DMS153 (cell line): Measurements from ENCODE around the gene RTL10.
A peak's percentile ranks its signal among the peaks of the same experiment; 100 is the strongest.

ENCODE experiments used
- DNase-seq: peaks from one replicate; lab custom pipeline; 2025; lab: John Stamatoyannopoulos, UW

RTL10 gene, protein sequence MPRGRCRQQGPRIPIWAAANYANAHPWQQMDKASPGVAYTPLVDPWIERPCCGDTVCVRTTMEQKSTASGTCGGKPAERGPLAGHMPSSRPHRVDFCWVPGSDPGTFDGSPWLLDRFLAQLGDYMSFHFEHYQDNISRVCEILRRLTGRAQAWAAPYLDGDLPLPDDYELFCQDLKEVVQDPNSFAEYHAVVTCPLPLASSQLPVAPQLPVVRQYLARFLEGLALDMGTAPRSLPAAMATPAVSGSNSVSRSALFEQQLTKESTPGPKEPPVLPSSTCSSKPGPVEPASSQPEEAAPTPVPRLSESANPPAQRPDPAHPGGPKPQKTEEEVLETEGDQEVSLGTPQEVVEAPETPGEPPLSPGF

DNA sequence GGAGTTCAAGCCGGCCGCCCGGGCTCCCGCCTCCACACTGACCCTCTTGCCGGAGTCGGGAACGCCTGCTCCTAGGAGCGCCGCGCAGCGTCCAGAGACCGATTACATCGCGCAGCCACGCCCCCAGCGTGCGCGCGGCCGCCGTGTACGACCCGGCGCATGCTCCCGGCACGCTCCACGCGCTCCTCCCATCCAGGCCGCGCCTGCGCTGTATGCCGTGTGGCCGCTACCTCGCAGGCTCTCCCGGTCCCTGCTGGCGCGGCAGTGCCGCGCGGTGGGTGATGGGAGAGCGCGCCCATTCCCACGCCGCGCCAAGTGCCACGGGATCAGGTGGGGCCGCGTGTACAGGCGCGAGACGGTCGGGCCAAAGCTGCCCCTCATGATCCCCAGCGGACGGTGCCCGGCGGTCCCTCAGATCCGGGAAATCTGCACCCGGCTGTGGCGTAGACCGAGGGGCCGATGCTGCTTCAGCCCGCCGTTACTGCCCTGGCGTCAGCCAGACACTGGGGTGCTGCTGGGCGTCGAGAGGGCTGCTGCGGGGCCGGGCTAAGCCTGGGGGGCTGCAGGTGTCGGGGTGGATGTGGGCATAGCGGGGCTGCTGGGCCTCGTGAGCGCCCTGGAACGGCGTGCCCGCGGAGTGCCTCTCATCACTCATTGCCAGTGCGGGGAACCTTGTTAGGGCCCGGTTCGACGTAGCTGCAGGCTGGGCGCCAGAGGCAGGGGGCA lies at the start of gene RTL10, which contains the start of gene GNB1L:
TSS of gene RTL10 (minus strand) at position 97 of the 726 bp plus-strand sequence. CDS start 2,613 bp downstream, outside the sequence.
TSS of gene GNB1L (minus strand) at position 97 of the 726 bp plus-strand sequence. CDS start 33,519 bp downstream, outside the sequence.
- peak; percentile 93 for DNase-seq

DNA sequence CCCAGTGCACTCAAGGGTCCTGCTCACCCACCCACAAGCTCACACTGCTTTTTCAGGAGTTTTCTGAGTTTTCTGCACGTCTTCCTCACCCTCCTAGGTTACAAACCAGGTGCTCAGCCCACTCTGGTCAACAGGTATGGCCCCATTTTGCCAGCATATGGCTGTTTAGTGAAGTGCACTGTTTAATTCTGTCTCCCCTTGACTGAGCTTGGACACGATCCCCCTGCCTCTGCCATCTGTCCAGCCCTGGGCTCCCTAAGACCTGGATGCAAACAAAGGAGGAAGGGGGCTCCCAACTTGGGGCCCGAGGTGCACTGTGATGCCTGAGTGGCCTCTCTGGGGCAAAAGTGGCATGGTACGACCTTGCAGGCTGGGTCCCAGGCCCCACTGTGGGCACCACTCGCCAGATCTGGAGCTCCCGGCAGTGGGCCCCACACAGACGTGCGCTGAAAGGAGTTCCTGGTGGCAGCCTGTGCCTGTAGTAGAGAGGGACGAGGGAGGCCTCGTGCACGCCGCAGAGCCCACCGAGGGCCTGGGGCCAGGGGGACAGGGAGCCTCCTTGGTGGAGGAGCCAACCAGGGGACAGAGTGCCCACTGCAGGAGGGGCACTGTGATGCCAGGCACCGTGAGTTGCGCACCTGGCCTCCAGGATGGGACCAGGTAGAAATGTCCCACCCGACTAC lies 49.6 kb upstream of the RTL10 start:
- no peak for DNase-seq

DNA sequence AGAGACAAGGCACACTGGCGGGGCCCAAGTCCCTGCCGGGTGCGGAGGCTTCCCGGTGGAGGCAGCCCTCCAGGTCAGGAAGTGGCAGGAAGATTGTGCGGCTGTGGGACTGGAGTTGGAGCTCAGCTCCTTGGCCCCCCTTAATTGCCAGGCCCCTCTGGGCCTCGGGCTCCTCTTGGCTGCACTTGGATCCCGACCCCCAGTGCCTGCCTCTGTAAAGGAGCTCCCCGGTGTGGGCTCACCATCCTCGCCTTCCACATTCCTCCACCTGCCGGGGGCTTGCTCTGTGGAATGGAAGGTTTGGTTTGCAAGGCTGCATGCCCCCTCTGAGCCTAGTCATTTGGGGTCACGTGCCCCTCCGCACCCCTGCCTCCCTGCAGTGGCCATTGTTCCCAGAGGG lies 48.8 kb upstream of the RTL10 start:
- DNase-seq, result no peak

DNA sequence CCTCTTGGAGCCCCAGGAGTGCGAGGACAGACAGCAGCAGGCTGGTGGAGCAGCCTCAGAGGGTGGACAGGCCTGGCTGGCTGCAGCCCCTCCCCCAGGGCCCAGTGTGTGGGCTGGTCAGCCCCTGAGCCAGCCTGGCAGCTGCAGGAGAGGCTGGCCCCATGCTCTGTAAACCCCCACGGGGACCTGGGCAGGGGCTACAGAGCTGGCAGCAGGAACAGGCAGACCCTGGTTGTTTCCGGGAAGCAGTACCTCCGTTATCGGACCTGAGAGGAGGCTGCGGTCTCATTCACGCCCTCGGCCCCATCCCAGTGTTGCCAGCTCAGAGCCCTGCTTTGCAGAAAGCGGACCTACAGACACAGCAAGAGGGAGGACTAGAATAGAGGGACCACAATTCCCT lies 48.4 kb upstream of the RTL10 start:
- no peak for DNase-seq

DNA sequence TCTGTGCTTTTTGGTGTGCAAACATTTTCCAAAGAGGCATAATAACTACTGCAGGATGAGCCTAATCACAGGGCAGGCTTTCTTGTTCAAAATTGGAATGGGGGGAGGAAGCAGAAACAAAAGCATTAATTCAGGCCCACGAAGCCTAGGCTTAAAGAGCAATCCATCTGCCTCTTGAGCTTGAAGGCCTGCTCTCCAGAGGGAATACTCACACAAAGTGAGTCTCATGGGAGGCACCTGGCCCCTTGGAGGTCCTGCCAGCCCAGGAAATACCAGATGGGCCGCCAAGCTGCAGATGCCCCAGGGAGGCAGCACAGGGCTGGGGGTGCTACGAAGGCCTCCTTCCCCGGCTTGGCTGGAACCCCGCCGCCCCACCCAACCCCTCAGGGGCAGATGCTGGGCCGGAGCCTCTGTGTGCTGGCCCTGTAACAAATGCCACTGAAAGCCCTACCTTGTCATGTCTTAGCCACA lies 47.6 kb upstream of the RTL10 start:
- peak; percentile 84 for DNase-seq

DNA sequence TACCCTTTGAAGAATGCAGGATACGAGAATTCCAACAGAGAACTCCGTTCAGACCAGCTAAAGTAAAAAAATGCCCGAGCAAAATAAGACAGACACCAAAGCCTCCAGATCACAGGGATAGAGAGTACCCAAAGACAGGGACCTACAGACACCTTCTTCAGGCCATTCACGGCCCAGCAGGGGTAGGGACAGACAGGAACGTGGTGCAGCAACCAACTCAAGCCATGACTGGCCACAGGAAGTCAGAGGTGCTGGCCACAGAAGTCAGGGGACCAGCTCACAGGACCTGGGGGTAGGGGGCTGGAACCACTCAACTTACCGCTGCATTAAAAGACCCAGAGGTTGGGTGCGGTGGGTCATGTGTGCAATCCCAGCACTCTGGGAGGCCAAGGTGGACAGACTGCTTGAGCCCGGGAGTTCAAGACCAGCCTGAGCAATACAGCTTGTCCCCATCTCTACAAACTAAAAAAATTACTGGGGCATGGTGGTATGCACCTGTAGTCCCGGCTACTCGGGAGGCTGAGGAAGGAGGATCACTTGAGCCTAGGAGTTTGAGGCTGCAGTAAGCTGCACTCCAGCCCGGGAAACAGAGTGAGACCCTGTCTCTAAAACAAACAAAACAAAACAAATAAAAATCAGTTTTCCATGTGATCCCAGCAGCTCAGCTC lies 47.0 kb upstream of the RTL10 start:
- DNase-seq, result no peak

DNA sequence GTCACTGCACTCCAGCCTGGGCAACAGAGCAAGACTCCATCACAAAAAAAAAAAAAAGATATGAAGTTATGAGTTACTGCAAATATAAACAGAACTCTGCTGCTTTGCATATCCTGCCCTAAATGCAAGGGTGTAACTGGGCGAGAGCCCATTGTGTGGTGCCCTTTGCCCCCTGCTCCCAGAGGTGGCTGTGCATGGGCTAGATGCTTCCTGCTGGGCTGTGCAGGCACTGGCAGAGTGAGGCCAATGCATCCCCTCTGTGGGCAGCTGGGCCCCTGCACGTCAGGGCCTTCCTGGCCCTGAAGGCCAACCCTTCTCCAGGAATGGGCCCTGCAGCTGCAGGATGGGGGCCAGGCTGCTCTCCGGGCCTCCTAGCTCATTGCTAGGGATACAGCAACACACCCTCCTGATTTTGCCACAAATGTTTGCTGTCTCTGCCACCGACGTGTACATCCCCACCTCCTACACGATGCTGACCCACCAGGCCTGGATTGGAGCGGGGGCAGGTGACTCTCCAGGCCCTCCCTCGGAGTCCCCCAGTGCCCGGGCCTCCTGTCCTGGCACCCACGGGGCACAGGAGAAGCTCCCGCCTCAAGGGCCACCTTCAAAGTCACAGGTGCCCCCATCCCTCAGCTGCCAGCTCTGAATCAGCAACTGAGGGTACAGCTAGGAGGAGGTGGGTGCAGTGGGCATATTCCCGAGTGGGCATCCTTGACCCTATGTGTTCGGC lies 46.2 kb upstream of the RTL10 start:
- DNase-seq, result no peak

DNA sequence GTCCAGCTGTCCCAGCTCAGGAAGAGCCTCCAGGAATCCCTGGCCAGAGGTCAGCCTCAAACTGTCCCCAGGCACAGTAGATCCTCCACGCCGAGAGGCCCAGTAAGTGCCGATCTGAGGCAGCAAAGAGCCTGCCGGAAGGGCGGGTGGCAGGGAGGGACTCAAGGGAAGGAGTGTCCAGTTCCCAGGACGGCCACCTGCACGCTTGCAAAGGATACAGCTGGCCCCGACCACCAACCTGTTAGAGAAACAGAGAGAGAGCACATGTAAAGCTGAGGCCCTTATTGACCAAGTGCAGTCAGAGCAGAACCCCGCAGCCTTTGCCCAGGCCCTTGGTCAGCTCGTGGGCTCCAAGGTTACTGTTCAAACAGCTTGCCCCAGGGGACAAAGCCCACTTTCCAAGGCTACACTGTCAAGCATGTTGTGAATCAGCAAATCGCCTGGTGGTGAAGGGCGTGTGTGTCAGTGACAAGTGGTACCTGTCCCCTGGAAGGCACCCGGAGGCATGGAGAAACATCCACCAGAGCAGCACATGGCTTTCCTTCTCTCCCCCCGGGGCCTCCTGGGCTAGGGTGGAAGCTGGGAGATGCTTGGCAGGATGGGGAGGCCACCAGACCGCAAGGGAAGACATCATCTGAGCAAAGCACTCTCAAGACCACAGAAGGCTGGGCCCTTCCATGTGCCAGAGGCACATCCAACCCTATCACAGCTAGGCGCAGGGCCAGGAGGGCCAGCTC lies 44.3 kb upstream of the RTL10 start:
- no peak for DNase-seq

DNA sequence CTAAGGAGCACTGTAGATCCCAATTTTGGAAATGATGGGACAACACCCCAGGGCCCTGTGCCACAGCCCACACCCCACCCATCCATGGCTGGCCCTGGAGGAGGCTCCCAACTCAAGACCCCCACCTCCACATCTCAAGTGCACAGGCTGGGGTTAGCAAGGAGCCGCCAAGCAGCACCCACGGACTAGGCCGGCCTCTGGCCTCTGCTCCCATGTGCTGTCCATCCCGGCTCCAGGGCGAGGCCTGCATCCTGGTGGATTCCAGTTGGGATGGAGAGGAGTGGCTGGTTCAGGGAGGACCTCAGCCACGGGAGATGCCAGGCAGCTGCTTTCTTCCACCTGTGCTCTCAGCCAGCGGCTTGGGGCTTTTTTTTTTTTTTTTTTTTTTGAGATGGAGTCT lies 43.5 kb upstream of the RTL10 start:
- no peak for DNase-seq

DNA sequence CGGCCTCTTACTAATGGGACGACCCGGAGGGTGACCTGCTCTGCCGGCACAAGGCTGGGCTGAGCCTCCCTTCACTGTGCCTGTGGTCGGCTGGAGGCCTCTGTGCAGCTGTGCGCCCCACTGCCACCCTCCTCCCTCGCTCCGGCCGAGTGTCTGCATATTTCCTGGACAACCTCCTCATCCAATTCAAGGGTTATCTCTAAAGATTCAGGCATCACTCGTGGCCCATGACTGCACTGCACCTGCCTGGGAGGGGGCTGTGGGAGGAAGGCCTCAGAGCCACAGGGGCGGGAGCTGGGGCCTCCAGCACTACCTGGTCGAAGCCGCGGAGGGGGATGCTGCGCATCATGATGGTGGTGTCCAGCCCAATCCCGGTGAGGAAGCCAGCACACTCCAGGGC lies 43.1 kb upstream of the RTL10 start:
- DNase-seq, result no peak

DNA sequence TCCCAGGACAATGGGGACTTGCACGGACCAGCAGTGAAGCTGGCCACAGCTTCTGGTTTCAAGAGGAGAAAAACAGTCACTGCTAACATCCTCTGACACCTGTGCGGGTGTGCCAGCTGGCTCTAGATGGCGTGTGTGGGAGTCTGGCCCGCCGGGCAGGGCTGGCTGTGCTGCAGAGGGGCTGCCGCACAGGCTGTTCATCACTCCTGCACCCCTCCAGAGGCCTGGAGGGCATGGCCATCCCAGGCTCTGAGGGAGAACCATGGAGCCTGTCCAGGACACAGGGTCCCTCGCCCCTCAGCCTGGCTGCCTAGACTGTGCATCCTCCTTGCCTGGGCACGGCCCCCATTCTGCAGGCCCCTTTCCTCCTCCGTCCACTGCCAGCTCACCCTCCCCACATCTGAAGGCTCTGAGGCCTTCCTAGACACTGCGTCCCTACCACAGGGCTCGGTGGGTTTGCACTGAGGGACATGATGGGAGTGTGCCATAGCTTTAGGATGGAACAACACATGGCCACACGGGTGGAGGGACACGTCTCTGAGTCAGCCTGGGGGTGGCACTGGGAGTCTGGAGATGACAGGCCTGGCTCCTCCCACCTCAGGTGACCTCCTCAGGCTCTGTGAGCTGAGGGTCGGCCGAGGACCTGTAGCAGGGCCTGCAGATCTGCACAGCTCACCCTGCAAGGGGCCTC lies 42.1 kb upstream of the RTL10 start:
- no peak for DNase-seq

DNA sequence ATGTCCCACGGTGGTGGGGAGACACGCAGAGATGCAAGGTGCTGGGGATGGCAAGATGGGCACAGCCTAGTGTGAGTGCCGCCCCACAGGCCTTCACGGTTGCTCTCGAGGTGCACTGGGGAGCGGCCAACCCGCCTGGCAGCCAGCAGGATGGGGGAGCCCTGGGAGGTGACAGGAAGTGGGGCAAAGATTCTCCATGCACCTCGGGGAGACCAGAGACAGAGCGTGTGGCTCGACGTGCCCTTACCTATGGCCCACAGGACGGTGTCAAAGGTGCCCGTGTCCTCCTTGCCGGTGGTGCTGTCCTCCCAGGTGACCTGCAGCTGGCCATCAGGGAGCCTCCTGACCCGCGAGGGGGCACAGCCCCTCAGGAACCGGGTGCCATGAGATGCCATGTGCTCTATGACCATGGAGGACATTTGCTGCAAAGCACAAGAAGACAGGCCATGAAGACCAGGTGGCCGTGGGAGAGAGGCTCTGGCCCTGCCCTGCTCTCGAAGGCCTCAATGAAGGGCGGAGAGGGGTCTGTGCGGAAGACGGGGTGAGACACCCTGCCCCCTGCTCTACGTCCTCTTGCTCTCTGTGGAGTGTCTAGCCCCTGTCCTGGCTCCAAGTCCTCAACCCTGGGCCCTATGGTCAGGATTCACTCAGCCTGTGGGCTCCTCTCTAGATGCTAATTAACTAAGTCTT lies 40.6 kb upstream of the RTL10 start:
- no peak for DNase-seq

DNA sequence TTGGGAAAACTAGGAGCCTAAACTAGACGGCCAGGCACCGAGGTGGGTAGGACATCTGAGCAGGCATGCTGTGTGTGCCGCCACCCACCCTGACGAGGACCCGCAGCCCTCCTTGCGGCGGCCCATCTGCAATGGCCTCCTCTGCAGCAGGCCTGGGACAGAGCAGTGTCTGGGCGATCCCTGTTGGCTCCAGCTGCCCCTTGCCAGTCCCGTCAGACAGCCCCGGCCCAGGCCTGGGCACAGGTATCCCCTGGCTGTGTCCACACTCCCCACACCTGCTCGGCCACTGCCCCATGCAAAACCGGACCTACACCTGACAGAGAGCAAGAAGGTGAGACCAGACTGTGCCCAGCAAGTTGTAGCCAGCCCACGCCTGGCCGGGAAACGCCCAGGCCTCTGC lies 38.7 kb upstream of the RTL10 start:
- DNase-seq, result no peak

DNA sequence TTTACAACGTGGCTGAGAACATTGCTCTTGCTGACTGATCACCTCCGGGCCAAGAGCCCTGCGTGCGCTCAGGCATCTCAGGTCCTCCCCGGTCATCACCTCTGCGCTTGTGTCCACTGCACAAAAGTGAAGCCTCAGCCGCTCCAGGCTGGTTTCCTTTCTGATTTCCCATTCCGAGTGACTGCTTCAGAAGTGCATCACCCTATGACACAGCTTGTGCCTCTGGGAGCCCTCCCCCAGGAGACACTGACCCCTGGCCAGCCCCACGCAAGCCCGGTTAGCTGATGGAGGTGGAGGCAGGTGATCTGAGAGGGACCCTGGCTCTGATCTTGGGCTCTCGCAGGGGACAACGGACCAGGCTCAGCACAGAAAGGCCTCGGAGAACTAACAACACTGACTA lies 38.3 kb upstream of the RTL10 start:
- DNase-seq, result no peak

DNA sequence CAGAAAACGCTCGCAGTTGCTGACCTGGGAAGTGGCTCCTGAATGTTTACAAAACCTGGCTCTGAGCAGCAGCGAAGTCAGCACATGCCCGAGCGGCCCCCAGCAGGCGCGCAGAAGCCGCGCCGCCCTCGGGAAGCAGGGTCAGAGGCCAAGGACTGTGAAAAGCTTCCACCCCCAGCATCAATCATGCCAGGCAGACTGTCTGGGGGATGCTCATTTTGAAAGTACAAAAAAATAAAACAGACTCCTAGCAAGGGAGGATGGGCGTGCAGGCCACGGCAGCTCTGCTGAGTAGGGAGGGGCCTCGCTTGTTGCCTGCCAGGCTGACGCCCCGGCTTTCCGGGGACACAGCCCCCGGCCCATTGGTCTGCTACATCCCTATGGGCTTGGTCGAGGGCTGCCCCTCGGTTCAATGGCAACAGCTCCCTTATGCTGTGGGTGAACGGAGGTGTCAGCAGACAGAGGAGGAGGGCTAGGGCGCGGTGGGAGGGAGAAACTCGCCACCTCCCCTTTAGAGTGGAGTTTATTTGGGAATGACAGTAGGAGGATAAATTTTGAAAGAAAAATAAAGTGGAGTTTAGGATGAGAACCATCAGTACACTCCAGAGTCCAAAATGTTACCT lies 37.7 kb upstream of the RTL10 start:
- no peak for DNase-seq

DNA sequence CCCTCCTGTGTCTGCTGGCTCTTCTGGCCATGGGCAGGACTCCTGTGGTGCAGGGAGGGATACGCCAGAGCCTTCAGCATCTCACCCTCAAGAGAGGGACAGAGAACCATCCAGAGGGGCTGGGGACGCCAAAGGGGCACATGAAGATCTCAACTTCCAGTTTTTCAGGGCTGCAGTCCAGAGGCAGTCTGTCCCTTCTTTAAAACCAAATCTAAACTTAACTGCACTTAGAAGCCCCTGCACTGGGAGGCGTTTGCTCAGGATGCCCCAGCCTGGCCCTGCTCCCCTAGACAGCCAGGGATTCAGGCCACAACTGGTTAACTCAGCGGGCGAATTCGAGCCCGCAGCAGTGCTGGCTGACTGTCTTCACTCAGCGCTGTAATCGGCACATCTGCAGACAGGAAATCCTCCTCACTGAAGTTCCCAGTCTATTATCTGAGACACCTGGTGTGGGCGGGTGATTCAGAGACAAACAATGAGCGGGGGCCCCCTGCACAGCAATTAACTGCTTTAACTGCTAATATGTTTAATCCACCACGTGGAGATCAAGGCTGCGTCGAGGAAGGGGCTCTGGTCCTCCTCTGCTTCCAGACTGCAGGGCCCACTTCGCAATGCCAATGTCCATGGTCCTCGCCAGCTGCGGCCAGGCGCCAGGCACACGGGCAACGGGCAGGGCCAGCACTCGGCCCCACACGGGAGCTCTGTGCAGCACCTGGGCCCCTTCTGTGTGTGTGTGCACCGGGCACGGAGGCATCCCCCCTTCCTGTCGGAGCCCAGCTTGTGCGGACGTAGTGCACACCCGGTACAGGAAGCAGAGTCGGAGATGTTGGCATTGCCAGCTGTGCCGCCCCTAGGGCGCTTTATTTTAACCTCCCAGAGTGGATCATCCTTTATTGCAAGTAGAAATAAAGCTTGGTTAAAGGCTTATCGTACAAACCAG lies 36.9 kb upstream of the RTL10 start:
- peak; percentile 57 for DNase-seq

DNA sequence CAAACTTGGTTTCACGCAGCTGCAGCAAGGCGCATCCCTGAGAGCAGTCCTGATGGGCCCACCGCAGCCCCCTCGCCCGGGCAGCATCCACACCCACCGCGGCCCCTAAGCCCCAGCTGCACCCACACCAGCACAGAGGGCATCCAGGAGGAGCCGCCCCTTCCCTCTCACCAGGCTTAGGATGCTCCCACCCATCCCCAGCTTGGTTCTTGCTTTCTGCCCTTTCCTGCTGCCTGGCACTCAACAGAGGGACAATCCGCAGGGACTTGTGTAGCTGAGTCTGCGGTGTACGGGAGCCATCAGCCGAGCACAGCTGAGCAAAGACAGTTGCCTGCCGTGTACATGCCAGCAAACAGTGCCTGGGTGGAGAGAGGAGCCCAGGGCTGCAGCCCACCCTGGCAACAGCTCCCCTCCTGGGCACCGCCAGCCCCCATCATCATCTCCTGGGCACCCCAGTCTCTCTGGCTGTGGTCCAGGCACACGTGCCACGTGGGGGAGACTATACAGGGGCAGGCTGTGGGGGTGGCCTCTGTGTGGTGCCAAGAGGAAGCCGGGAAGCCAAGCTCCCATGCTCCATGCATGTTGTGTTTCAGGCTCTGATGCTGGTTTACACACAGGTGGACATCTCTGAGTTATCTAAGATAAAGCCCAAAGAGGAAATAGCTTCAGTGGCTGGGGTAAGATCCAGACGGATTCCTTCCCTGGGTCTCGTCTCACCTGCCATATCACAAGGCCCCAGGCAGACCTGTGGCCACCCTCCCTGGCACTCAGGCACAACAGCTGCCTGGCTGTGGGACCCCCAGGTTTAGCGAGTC lies 36.0 kb upstream of the RTL10 start:
- DNase-seq, result no peak
